PFSK-1 (cell line): Measurements from ENCODE around the gene FAT1.

Experiments
- FOXP2 ChIP-seq: optimal IDR thresholded peaks from 2 replicates; pipeline ENCODE3; 2011; ENCODE audit warnings: borderline replicate concordance, control low read depth, inconsistent platforms; ENCODE audit not compliant: insufficient read depth; ENCODE audit errors: extremely low read length, extremely low read depth
- POLR2AphosphoS5 ChIP-seq: IDR thresholded peaks from 2 replicates; pipeline ENCODE4 v1.6.1; 2012; ENCODE audit warnings: low read depth, mild to moderate bottlenecking, control low read depth, low read length, moderate library complexity
- SIN3A ChIP-seq: IDR thresholded peaks from 2 replicates; pipeline ENCODE4 v1.6.1; 2012; ENCODE audit warnings: mild to moderate bottlenecking, low read length, moderate library complexity, borderline replicate concordance; ENCODE audit not compliant: insufficient read depth
- TAF1 ChIP-seq: IDR thresholded peaks from 2 replicates; pipeline ENCODE4 v1.6.1; 2012; ENCODE audit warnings: low read length, control low read depth, borderline replicate concordance; ENCODE audit not compliant: insufficient read depth
- TF ChIP-seq, protein P1 (sequence below), 2 experiments: IDR thresholded peaks; 2 replicates each; pipeline versions ENCODE4 v1.6.1 to v1.8.0; 2011 to 2012; ENCODE audit warnings: low read depth in 2 of 2, low read length in 2 of 2, control low read depth in 1 of 2, inconsistent platforms in 1 of 2, mild to moderate bottlenecking in 1 of 2, moderate library complexity in 1 of 2; ENCODE audit not compliant: insufficient read depth in 1 of 2

DNA sequence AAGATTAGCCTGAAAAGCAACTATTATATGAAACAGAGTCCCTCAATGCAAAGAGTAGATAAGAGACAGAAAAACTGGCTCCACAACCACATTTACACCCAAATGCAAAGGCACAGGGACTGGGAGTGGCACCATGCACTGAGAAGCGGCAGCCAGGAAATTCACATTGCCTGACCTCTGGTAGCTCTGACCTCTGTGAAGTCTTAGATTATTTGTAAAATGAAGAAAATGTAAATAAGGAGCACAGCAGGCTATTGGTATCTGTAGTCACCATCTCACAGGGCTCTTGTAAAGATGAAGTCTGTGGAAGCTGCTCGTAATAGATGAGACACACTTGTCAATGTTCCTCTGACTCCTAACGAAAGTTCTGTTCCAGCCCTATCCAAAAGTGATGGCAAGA, 69.7 kb downstream of the FAT1 start:
- TF ChIP-seq TAF1 = no peak
- TF ChIP-seq POLR2AphosphoS5 = no peak
- TF ChIP-seq, protein P1, sequence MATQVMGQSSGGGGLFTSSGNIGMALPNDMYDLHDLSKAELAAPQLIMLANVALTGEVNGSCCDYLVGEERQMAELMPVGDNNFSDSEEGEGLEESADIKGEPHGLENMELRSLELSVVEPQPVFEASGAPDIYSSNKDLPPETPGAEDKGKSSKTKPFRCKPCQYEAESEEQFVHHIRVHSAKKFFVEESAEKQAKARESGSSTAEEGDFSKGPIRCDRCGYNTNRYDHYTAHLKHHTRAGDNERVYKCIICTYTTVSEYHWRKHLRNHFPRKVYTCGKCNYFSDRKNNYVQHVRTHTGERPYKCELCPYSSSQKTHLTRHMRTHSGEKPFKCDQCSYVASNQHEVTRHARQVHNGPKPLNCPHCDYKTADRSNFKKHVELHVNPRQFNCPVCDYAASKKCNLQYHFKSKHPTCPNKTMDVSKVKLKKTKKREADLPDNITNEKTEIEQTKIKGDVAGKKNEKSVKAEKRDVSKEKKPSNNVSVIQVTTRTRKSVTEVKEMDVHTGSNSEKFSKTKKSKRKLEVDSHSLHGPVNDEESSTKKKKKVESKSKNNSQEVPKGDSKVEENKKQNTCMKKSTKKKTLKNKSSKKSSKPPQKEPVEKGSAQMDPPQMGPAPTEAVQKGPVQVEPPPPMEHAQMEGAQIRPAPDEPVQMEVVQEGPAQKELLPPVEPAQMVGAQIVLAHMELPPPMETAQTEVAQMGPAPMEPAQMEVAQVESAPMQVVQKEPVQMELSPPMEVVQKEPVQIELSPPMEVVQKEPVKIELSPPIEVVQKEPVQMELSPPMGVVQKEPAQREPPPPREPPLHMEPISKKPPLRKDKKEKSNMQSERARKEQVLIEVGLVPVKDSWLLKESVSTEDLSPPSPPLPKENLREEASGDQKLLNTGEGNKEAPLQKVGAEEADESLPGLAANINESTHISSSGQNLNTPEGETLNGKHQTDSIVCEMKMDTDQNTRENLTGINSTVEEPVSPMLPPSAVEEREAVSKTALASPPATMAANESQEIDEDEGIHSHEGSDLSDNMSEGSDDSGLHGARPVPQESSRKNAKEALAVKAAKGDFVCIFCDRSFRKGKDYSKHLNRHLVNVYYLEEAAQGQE (IDR thresholded peaks at IDR 0.05; ENCODE audit: insufficient read depth in 1 of 2, low read depth in 2 of 2, low read length in 2 of 2) = no peak
- TF ChIP-seq FOXP2 = no peak
- TF ChIP-seq SIN3A = no peak
